K562 (cell line): Measurements from ENCODE around the gene ECHDC3.

Source experiments
- ADNP ChIP-seq: fragments of 200-800 bp; sonication (Bioruptor generic); IDR thresholded peaks from 2 replicates; pipeline ENCODE4 v1.6.1; 2016; ENCODE audit warnings: missing genetic modification characterization, missing compliant biosample characterization
- FIP1L1 ChIP-seq: fragments of 200-400 bp; formaldehyde crosslinking; IDR thresholded peaks from 2 replicates; pipeline ENCODE4 v1.6.1; 2018; ENCODE audit warnings: mild to moderate bottlenecking, low read depth, low read length; ENCODE audit not compliant: poor library complexity, severe bottlenecking
- HMG20A ChIP-seq: fragments of 450-650 bp; formaldehyde crosslinking; conservative IDR thresholded peaks from 2 replicates; pipeline ENCODE4 v1.4.0; 2020; ENCODE audit warnings: mild to moderate bottlenecking, mixed read lengths
- MAZ ChIP-seq, 2 experiments: fragments of 450-650 bp in 1 of 2; sonication (generic) in 1 of 2; formaldehyde crosslinking; IDR thresholded peaks in 1 of 2; conservative IDR thresholded peaks in 1 of 2; 2 replicates each; pipeline versions ENCODE4 v1.4.0 to v1.5.0; 2020; ENCODE audit warnings: mild to moderate bottlenecking in 1 of 2, missing genetic modification reagents in 1 of 2
- NR2F6 ChIP-seq: fragments of 450-650 bp; formaldehyde crosslinking; IDR thresholded peaks from 2 replicates; pipeline ENCODE4 v1.4.0; 2020; ENCODE audit warnings: mild to moderate bottlenecking
- ZNF224 ChIP-seq: sonication (generic); formaldehyde crosslinking; IDR thresholded peaks from 2 replicates; pipeline ENCODE4 v1.8.0; 2022; ENCODE audit warnings: mild to moderate bottlenecking, missing genetic modification reagents
- ZNF274 ChIP-seq: IDR thresholded peaks from 2 replicates; pipeline ENCODE4 v1.6.1; 2011; ENCODE audit warnings: low read depth, mild to moderate bottlenecking, low read length, moderate library complexity, borderline replicate concordance
- ZNF766 ChIP-seq: fragments of 200-800 bp; sonication (Bioruptor generic); conservative IDR thresholded peaks from 2 replicates; pipeline ENCODE4 v1.6.1; 2016; ENCODE audit warnings: missing genetic modification characterization, missing compliant biosample characterization
- TF ChIP-seq, protein P1 (sequence below), 3 experiments: IDR thresholded peaks in 2 of 3; conservative IDR thresholded peaks in 1 of 3; 2 replicates each; pipeline ENCODE4 v1.5.1; 2011 to 2012; ENCODE audit warnings: low read length in 3 of 3, mild to moderate bottlenecking in 3 of 3, control low read depth in 2 of 3, improper control_type of control experiment in 1 of 3, inconsistent platforms in 1 of 3, low read depth in 1 of 3, mixed read lengths in 1 of 3, moderate library complexity in 1 of 3; ENCODE audit not compliant: insufficient read depth in 2 of 3
- TF ChIP-seq, protein P2 (sequence below): fragments of 250-450 bp; sonication (Bioruptor Pico); IDR thresholded peaks from 2 replicates; pipeline ENCODE4 v1.5.0; 2020; ENCODE audit warnings: mild to moderate bottlenecking, borderline replicate concordance

DNA sequence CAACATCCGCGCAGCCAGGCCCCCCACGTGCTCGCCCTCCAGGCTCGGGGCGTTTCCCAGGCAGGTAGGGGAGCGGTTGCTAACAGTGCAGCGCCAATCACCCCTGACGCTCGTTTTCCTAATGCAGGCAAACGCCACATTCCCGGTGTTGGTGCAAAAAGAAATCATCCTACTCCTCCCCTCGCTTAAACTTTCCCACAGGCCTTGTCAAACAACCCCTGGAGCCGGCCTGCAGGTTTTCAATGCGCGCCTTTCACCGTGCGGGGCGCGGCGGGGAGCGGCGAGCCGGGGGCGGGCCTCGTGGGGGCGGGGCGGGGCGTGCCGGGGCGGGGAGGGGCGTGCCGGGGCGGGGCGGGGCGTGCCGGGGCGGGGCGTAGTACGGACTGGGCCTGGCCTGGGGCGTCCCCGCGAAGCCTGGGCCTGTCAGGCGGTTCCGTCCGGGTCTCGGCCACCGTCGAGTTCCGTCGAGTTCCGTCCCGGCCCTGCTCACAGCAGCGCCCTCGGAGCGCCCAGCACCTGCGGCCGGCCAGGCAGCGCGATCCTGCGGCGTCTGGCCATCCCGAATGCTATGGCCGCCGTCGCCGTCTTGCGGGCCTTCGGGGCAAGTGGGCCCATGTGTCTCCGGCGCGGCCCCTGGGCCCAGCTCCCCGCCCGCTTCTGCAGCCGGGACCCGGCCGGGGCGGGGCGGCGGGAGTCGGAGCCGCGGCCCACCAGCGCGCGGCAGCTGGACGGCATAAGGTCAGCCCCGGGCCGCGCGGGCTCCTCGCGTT is at the start of gene ECHDC3:
- TF ChIP-seq FIP1L1, result peak; percentile 58
- TF ChIP-seq, protein P1, sequence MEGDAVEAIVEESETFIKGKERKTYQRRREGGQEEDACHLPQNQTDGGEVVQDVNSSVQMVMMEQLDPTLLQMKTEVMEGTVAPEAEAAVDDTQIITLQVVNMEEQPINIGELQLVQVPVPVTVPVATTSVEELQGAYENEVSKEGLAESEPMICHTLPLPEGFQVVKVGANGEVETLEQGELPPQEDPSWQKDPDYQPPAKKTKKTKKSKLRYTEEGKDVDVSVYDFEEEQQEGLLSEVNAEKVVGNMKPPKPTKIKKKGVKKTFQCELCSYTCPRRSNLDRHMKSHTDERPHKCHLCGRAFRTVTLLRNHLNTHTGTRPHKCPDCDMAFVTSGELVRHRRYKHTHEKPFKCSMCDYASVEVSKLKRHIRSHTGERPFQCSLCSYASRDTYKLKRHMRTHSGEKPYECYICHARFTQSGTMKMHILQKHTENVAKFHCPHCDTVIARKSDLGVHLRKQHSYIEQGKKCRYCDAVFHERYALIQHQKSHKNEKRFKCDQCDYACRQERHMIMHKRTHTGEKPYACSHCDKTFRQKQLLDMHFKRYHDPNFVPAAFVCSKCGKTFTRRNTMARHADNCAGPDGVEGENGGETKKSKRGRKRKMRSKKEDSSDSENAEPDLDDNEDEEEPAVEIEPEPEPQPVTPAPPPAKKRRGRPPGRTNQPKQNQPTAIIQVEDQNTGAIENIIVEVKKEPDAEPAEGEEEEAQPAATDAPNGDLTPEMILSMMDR (IDR thresholded peaks at IDR 0.05 in 2 of 3, conservative IDR thresholded peaks at IDR 0.05 in 1 of 3; ENCODE audit: insufficient read depth in 2 of 3, low read depth in 1 of 3, low read length in 3 of 3), result peak in 2 of 3 experiments; percentile 7 to 9; a peak in 1 of 6 replicates
- TF ChIP-seq NR2F6 (CRISPR knock-in tag), result no peak
- peak in 1 of 2 experiments; percentile 72; a peak in 3 of 4 replicates for TF ChIP-seq MAZ (CRISPR knock-in tag; conservative IDR thresholded peaks at IDR 0.05 in 1 of 2, IDR thresholded peaks at IDR 0.05 in 1 of 2)
- TF ChIP-seq ZNF224 (CRISPR knock-in tag), result no peak
- no peak for TF ChIP-seq HMG20A
- TF ChIP-seq, protein P2, sequence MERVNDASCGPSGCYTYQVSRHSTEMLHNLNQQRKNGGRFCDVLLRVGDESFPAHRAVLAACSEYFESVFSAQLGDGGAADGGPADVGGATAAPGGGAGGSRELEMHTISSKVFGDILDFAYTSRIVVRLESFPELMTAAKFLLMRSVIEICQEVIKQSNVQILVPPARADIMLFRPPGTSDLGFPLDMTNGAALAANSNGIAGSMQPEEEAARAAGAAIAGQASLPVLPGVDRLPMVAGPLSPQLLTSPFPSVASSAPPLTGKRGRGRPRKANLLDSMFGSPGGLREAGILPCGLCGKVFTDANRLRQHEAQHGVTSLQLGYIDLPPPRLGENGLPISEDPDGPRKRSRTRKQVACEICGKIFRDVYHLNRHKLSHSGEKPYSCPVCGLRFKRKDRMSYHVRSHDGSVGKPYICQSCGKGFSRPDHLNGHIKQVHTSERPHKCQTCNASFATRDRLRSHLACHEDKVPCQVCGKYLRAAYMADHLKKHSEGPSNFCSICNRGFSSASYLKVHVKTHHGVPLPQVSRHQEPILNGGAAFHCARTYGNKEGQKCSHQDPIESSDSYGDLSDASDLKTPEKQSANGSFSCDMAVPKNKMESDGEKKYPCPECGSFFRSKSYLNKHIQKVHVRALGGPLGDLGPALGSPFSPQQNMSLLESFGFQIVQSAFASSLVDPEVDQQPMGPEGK (CRISPR knock-in tag), result no peak
- no peak for TF ChIP-seq ZNF766 (CRISPR knock-in tag)
- no peak for TF ChIP-seq ADNP
- TF ChIP-seq ZNF274, result no peak
